Breast epithelium (tissue), 4 donors: ENCODE data around the gene C2CD4D. TPM values are rescaled to one million over a fixed set of nuclear protein-coding genes. Genes with fewer than 3 reads are reported as not detected.

Source experiments
- DNase-seq, 2 donors: peaks; one replicate each; pipeline ENCODE4 v3.0.0-alpha.2; 2019; ENCODE audit warnings: low spot score in 2 of 2
- H3K27ac ChIP-seq, 2 donors: fragments of 200-600 bp; sonication (generic) in 1 of 2; one replicate each; pipeline ENCODE4 v1.5.1; 2016 to 2019; ENCODE audit warnings: mild to moderate bottlenecking in 1 of 2
- H3K27me3 ChIP-seq, 2 donors: fragments of 200-600 bp; sonication (generic) in 1 of 2; one replicate each; pipeline versions ENCODE4 v1.5.1 to v1.6.0; 2017 to 2019; ENCODE audit warnings: control low read depth in 1 of 2, mild to moderate bottlenecking in 1 of 2
- H3K36me3 ChIP-seq: fragments of 200-600 bp; one replicate; pipeline ENCODE4 v1.5.1; 2019
- H3K4me1 ChIP-seq, 2 donors: fragments of 200-600 bp; sonication (generic); one replicate each; pipeline ENCODE4 v1.5.1; 2016 to 2019; ENCODE audit warnings: control low read depth in 1 of 2
- H3K4me3 ChIP-seq, 3 donors: fragments of 200-600 bp; sonication (generic); 1 replicate in 2 of 3; 2 replicates in 1 of 3; pipeline ENCODE4 v1.5.1; 2016 to 2019; ENCODE audit warnings: mild to moderate bottlenecking in 3 of 3, moderate library complexity in 2 of 3
- H3K9me3 ChIP-seq, 2 donors: fragments of 200-600 bp; sonication (generic) in 1 of 2; one replicate each; pipeline ENCODE4 v1.5.1; 2016 to 2019; ENCODE audit warnings: control low read depth in 1 of 2
- POLR2A ChIP-seq: fragments of 450-650 bp; IDR thresholded peaks from one replicate; pipeline ENCODE4 v1.6.1; 2016; ENCODE audit warnings: antibody characterized with exemption, mild to moderate bottlenecking, moderate library complexity
- POLR2AphosphoS5 ChIP-seq, 3 donors: sonication (generic); formaldehyde crosslinking; IDR thresholded peaks; one replicate each; pipeline ENCODE4 v1.6.1; 2017; ENCODE audit warnings: antibody characterized with exemption in 3 of 3
- intact Hi-C: fragments of 100-400 bp; cut with DNase I; formaldehyde crosslinking; loops from one replicate; pipeline ENCODE4 v1.15.1; 2023; ENCODE audit warnings: low total_unique reads
- total RNA-seq, 3 donors: library from RNA; depleted of rRNA; stranded (reverse); fragments of >200 nt; gene quantifications; one replicate each; pipeline ENCODE4 v1.1.0, GENCODE V29; 2016
- TF ChIP-seq, protein P1 (sequence below), 3 donors: fragments of 450-650 bp; IDR thresholded peaks; one replicate each; pipeline ENCODE4 v1.5.1; 2016 to 2017; ENCODE audit warnings: antibody characterized with exemption in 3 of 3, mild to moderate bottlenecking in 3 of 3, moderate library complexity in 3 of 3

The C2CD4D gene
- total RNA-seq, 3 donors from 2014 or later = 0.32 to 0.73 TPM; not detected in 1

GRCh38 chr1:151868486-151868885 is 28.9 kb upstream of the C2CD4D start:
- Histone ChIP-seq H3K36me3 (no peaks in the 10 kb centered on the region), H3K9me3 (no peaks in the 10 kb centered on the region), H3K4me1 (no peaks in the 10 kb centered on the region), H3K27me3 (no peaks in the 10 kb centered on the region), H3K27ac (no peak overlapping the region), H3K4me3 (no peak overlapping the region)
- DNase-seq = no peak
- intact Hi-C loops = no loop called here
- TF ChIP-seq POLR2A = no peak
- TF ChIP-seq, protein P1, sequence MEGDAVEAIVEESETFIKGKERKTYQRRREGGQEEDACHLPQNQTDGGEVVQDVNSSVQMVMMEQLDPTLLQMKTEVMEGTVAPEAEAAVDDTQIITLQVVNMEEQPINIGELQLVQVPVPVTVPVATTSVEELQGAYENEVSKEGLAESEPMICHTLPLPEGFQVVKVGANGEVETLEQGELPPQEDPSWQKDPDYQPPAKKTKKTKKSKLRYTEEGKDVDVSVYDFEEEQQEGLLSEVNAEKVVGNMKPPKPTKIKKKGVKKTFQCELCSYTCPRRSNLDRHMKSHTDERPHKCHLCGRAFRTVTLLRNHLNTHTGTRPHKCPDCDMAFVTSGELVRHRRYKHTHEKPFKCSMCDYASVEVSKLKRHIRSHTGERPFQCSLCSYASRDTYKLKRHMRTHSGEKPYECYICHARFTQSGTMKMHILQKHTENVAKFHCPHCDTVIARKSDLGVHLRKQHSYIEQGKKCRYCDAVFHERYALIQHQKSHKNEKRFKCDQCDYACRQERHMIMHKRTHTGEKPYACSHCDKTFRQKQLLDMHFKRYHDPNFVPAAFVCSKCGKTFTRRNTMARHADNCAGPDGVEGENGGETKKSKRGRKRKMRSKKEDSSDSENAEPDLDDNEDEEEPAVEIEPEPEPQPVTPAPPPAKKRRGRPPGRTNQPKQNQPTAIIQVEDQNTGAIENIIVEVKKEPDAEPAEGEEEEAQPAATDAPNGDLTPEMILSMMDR (IDR thresholded peaks at IDR 0.05) = no peak

DNA sequence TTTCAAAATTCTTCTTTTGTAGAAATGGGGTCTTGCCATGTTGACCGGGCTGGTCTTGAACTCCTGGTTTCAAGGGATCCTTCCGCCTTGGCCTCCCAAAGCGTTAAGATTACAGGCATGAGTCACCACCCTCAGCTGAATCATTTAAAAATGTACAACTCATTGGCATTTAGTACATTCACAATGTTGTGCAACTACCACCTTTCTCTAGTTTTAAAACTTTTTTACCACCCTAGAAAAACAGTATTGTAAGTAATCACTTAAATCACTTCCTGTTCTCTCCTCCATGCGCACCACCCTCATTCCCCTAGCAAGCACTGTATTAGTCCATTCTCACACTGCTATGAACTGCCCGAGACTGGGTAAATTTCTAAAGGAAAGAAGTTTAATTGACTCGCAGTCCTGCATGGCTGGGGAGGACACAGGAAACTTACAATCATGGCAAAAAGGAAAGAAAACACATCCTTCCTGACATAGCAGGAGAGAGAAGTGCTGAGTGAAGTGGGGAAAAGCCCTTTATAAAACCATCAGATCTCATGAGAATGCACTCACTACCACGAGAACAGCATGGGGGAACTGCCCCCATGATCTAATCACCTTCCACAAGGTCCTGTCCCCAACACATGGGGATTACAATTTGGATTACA is 28.3 kb upstream of the C2CD4D start:
- intact Hi-C loops = no loop called here
- no peaks in the 10 kb centered on the region for H3K27me3 ChIP-seq
- no peak overlapping the region for H3K27ac ChIP-seq
- DNase-seq = no peak
- TF ChIP-seq, protein P1 (IDR thresholded peaks at IDR 0.05) = no peak
- TF ChIP-seq POLR2A (no peak), POLR2AphosphoS5 (IDR thresholded peaks at IDR 0.05) (no peak)
- H3K9me3 ChIP-seq = no peaks in the 10 kb centered on the region
- no peak overlapping the region for H3K4me3 ChIP-seq
- H3K4me1 ChIP-seq = no peaks in the 10 kb centered on the region
- H3K36me3 ChIP-seq = no peaks in the 10 kb centered on the region

DNA sequence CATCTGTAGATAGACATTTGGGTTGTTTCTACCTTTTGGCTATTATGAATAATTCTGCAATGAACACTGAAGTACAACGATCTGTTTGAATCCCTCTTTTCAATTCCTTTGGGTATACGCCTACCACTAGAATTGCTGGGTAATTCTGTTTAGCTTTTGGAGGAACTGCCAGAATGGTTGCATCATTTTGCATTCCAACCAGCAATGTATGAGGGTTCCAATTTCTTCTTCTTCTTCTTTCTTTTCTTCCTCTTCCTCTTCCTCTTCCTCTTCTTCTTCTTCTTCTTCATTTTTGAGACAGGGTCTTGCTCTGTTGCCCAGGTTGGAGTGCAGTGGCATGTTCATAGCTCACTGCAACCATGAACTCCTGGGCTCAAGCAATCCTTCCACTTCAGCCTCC is 27.7 kb upstream of the C2CD4D start:
- no peak for DNase-seq
- Histone ChIP-seq H3K9me3 (no peaks in the 10 kb centered on the region), H3K36me3 (no peaks in the 10 kb centered on the region), H3K27me3 (no peaks in the 10 kb centered on the region), H3K4me1 (no peaks in the 10 kb centered on the region), H3K4me3 (no peak overlapping the region), H3K27ac (no peak overlapping the region)
- TF ChIP-seq, protein P1 (IDR thresholded peaks at IDR 0.05) = no peak
- no peak for TF ChIP-seq POLR2A
- no peak for TF ChIP-seq POLR2AphosphoS5 (IDR thresholded peaks at IDR 0.05)
- intact Hi-C loops = no loop called here

DNA sequence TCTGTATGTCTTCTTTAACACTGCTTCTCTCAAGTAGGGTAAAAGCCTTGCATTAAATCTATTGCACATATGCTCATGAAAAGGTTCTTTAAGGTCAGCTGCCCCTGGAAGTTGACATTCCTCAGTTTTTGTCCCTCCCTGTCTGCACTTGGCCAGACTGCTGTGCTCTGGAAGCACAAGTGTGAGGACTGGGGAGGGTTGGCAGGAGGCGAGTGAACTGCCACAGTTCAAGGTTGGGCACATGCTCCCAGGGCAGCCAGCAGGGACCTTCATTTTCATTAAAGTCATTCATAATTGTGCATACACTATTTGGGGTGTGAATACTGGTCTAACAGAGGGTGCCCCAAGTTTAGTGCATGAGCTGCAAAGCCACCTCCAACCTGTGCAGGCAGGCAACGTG is 24.8 kb upstream of the C2CD4D start:
- no peak for DNase-seq
- TF ChIP-seq POLR2AphosphoS5 (IDR thresholded peaks at IDR 0.05) = no peak
- no peak for TF ChIP-seq POLR2A
- TF ChIP-seq, protein P1 (IDR thresholded peaks at IDR 0.05) = no peak

GRCh38 chr1:151862604-151863003 is 23.0 kb upstream of the C2CD4D start:
- Histone ChIP-seq H3K4me3 (no peak overlapping the region), H3K9me3 (no peaks in the 10 kb centered on the region), H3K27me3 (no peaks in the 10 kb centered on the region), H3K27ac (no peak overlapping the region), H3K4me1 (no peaks in the 10 kb centered on the region), H3K36me3 (no peaks in the 10 kb centered on the region)
- intact Hi-C loops = no loop called here
- DNase-seq = no peak
- TF ChIP-seq, protein P1 (IDR thresholded peaks at IDR 0.05) = no peak
- TF ChIP-seq POLR2A = no peak
- TF ChIP-seq POLR2AphosphoS5 (IDR thresholded peaks at IDR 0.05) = no peak

More for the DNA sequence above, 24.8 kb upstream of the C2CD4D start:
- Histone ChIP-seq H3K4me1 (no peaks in the 10 kb centered on the region), H3K27me3 (no peaks in the 10 kb centered on the region), H3K4me3 (no peak overlapping the region), H3K9me3 (no peaks in the 10 kb centered on the region), H3K36me3 (no peaks in the 10 kb centered on the region), H3K27ac (no peak overlapping the region)
- intact Hi-C loops = no loop called here
